ENCODE data around the gene MRPL10. TPM values are rescaled to one million over a fixed set of nuclear protein-coding genes. Genes with fewer than 3 reads are reported as not detected.

Gene MRPL10
- total and polyA plus RNA-seq, 2 of the 8 experiments (the other 6 are each of a cell fraction or from before 2014, with no cell fraction given), result 85.3 to 214 TPM

DNA sequence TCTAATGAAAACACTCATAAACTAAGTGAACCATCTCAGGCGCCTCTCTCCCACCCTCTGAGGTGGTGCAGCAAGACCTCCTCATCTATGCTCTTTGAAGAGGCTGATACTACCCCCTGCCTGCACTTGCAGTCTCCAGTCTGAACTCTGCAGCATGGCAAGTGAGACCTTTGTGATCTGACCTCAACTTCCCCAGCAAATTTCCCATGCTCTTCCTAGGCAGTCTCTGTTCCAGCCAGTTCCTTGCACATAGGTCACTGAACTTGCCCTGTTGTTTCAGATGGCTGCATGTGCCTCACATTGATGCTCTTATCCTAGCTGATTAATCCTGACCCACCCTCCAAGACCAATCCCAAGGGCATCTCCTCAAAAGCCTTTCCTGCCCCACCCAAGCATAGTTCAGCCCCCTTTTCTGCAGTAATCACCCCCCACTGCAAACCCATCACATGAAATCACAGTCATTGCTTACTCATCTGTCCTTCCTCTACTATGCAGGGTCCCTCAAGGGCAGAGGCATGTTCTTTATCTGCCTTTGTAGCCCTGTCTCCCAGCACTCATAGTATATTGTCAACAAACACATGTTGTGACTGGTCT is 56.3 kb downstream of the MRPL10 start:
- CTCF ChIA-PET (ENCODE audit: partially characterized antibody), result interaction anchor here (0.9 to 8.2 kb wide), 10 partner anchors 9 to 109 kb away, joined by 3 to 57 read pairs (median 4); partner anchors contain the start of genes LRRC46, MRPL10 and SCRN2
- no peaks in the 10 kb centered on the region for H3K9me3 ChIP-seq (ENCODE audit: insufficient read depth in 2 of 2, low read depth in 1 of 2, low read length in 1 of 2)
- H2AFZ ChIP-seq (ENCODE audit: low read length), result no peak overlapping the region
- H3K27me3 ChIP-seq (replicated peaks in 1 of 4; ENCODE audit: control insufficient read depth in 3 of 4, extremely low read depth in 1 of 4, insufficient read depth in 3 of 4, low read length in 3 of 4), result peaks cover 0 to 16% (median 10%) of the 10 kb centered on the region in 4 experiments; a peak in 6 of 7 replicates
- DNase-seq (ENCODE audit: low read depth in 1 of 2, low spot score in 2 of 2) (no peak), FAIRE-seq (no peak)
- H4K91ac ChIP-seq (replicated peaks; ENCODE audit: insufficient read length, low read length), result no peak overlapping the region
- no peaks in the 10 kb centered on the region for H3K23me2 ChIP-seq (ENCODE audit: low read depth, low read length)
- no peak overlapping the region for H4K5ac ChIP-seq (ENCODE audit: insufficient read length, low read depth, low read length)
- H2BK20ac ChIP-seq (ENCODE audit: low read length), result no peak overlapping the region
- 81% methylated on average over 1 of the region's 1 CpG; no CpG with 5 or more reads in 1 of the 2 experiments for WGBS, 2 experiments (ENCODE audit: extremely low coverage in 1 of 2, insufficient coverage in 1 of 2, insufficient read length in 1 of 2, insufficient replicate concordance in 2 of 2, low coverage in 1 of 2, low lambda C conversion rate in 2 of 2, missing lambda C conversion rate in 1 of 2)
- no peak overlapping the region for H3K9ac ChIP-seq (replicated peaks in 1 of 4; ENCODE audit: extremely low read depth in 1 of 4, low read depth in 3 of 4, low read length in 3 of 4)
- no peak overlapping the region for H3K4me2 ChIP-seq (ENCODE audit: insufficient read depth in 1 of 2, low read depth in 2 of 2, low read length in 2 of 2)
- H3K56ac ChIP-seq (replicated peaks; ENCODE audit: insufficient read length, low read depth, low read length), result no peak overlapping the region
- no peak overlapping the region for H3K14ac ChIP-seq (ENCODE audit: insufficient read length)
- H2BK5ac ChIP-seq (ENCODE audit: low read depth, low read length), result no peak overlapping the region
- H3K79me2 ChIP-seq (ENCODE audit: control insufficient read depth in 1 of 2, insufficient read depth in 2 of 2, low read length in 2 of 2), result no peaks in the 10 kb centered on the region
- no peak overlapping the region for H4K8ac ChIP-seq (ENCODE audit: extremely low read depth, insufficient read depth, low read length)
- no peak overlapping the region for H2BK12ac ChIP-seq (ENCODE audit: low read depth, low read length)
- no peak overlapping the region for H2BK120ac ChIP-seq (replicated peaks; ENCODE audit: low read depth, low read length)
- POLR2A ChIA-PET (ENCODE audit: partially characterized antibody), result no interaction called here
- no peaks in the 10 kb centered on the region for H3K79me1 ChIP-seq (ENCODE audit: low read depth, low read length)
- peaks cover 0 to 2% of the 10 kb centered on the region in 2 experiments for H4K20me1 ChIP-seq (replicated peaks in 1 of 2; ENCODE audit: control insufficient read depth in 1 of 2, insufficient read depth in 2 of 2, low read length in 2 of 2)
- H3K4me1 ChIP-seq (replicated peaks in 1 of 4; ENCODE audit: control insufficient read depth in 3 of 4, insufficient read depth in 4 of 4, low read length in 3 of 4), result no peaks in the 10 kb centered on the region
- H3K4me3 ChIP-seq (ENCODE audit: extremely low read depth in 1 of 4, insufficient read depth in 2 of 4, low read depth in 3 of 4, low read length in 4 of 4), result no peak overlapping the region
- H2AK5ac ChIP-seq (ENCODE audit: low read depth, low read length), result no peak overlapping the region
- H3K23ac ChIP-seq (ENCODE audit: insufficient read length), result no peak overlapping the region
- H2BK15ac ChIP-seq (ENCODE audit: low read length), result no peak overlapping the region
- no peak overlapping the region for H3K27ac ChIP-seq (ENCODE audit: low read depth, low read length)
- H3K4ac ChIP-seq (replicated peaks; ENCODE audit: insufficient read length, low read depth, low read length), result no peak overlapping the region
- H3K18ac ChIP-seq (ENCODE audit: extremely low read depth, low read length), result no peak overlapping the region
- H3K36me3 ChIP-seq (ENCODE audit: control insufficient read depth in 2 of 4, insufficient read depth in 4 of 4, low read length in 3 of 4), result no peaks in the 10 kb centered on the region
- TF ChIP-seq GTF2F1 (IDR thresholded peaks at IDR 0.05; ENCODE audit: borderline replicate concordance, low read depth, low read length) (no peak), TCF12 (IDR thresholded peaks at IDR 0.05; ENCODE audit: low read depth, low read length) (no peak)

Measured in H1 (cell line).